Subcutaneous adipose tissue (tissue), 4 donors: Measurements from ENCODE around the gene EXOG. TPM values are rescaled to one million over a fixed set of nuclear protein-coding genes. Genes with fewer than 3 reads are reported as not detected.

Source experiments
- total RNA-seq, 4 donors: library from RNA; depleted of rRNA; stranded (reverse); fragments of >200 nt; gene quantifications; one replicate each; pipeline ENCODE4 v1.1.0, GENCODE V29; 2016
- TF ChIP-seq, protein P1 (sequence below): fragments of 450-650 bp; IDR thresholded peaks from one replicate; pipeline ENCODE4 v1.5.1; 2016; ENCODE audit warnings: low read depth, mild to moderate bottlenecking, control low read depth, antibody characterized with exemption, moderate library complexity

The EXOG gene
- total RNA-seq, 4 donors from 2014 or later: 5.9 to 8.5 (median 6.7) TPM

DNA sequence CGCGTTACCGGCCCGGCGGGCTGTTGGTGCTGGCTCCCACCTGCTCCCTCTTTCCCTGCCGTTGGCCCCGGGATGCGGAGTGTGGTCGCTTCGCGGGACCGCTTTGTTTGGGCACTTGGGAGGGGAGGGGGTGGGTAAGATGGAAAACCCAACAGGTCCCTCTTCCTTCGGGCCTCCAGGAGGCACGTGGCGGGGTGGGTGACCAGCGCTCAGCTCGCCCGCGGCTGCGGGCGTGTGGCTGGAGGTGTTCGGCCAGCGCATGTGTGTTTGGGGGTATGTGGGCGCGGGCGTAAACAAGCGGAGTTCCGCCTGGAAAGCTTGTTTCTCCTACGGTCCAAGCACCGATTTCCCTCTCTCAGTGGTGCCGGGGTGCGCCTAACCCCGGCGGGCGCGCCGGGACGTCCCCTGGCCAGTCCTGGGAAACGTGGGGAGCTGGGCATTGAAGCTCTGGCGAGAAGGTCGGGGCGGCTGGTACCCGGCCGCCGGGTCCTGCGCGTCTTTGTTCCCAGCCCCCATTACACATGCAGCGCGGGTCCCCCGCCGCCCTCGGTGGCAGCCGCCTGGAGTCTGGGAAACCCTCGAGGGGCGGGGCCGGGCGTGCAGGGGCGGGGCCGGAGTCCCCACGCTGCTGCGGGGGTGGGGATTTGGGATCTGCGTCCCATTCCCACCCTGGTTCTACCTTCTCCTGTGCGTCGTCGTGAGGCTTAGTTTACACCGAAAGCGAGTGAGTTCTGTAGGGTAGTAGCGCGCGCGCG is 41.1 kb upstream of the EXOG start:
- TF ChIP-seq, protein P1, sequence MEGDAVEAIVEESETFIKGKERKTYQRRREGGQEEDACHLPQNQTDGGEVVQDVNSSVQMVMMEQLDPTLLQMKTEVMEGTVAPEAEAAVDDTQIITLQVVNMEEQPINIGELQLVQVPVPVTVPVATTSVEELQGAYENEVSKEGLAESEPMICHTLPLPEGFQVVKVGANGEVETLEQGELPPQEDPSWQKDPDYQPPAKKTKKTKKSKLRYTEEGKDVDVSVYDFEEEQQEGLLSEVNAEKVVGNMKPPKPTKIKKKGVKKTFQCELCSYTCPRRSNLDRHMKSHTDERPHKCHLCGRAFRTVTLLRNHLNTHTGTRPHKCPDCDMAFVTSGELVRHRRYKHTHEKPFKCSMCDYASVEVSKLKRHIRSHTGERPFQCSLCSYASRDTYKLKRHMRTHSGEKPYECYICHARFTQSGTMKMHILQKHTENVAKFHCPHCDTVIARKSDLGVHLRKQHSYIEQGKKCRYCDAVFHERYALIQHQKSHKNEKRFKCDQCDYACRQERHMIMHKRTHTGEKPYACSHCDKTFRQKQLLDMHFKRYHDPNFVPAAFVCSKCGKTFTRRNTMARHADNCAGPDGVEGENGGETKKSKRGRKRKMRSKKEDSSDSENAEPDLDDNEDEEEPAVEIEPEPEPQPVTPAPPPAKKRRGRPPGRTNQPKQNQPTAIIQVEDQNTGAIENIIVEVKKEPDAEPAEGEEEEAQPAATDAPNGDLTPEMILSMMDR: no peak

DNA sequence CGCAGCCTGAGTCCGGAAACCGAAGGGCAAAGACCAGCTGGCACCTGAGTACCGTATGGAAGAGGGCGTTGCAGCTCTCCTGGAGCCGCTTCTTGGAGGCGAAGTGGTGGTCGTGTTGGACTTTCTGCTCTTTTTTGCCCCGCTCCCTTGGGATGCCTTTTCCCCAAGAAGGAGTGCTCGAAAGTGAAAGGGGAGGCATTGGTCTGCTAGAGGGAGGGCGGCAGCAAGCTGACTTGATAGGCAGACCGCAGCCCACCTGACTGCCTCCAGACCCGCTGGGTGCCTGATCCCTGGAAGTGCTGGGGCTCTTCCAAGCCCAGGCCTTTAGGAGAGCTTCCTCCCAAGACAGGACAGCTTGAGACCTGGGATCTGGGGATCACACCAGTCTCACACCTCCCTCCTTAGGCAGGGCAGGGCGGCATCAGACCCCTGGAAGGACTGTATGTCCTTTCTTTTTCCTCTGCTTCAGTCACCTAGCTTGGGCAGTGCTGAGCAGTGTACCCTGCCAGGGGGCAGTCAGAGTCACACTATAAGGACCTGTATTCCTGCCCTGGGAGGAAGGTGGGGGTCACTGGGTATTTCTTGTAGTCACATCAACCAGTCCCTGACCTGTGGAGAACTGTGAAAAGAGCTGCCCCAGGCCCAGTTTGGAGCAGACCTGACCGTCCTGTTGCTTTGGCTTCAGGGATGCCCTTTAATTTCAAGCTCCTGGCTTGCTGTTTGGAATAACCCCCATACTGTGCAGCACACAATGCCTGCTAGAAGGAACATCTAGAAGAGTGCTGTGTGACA is 40.3 kb upstream of the EXOG start:
- TF ChIP-seq, protein P1: no peak

DNA sequence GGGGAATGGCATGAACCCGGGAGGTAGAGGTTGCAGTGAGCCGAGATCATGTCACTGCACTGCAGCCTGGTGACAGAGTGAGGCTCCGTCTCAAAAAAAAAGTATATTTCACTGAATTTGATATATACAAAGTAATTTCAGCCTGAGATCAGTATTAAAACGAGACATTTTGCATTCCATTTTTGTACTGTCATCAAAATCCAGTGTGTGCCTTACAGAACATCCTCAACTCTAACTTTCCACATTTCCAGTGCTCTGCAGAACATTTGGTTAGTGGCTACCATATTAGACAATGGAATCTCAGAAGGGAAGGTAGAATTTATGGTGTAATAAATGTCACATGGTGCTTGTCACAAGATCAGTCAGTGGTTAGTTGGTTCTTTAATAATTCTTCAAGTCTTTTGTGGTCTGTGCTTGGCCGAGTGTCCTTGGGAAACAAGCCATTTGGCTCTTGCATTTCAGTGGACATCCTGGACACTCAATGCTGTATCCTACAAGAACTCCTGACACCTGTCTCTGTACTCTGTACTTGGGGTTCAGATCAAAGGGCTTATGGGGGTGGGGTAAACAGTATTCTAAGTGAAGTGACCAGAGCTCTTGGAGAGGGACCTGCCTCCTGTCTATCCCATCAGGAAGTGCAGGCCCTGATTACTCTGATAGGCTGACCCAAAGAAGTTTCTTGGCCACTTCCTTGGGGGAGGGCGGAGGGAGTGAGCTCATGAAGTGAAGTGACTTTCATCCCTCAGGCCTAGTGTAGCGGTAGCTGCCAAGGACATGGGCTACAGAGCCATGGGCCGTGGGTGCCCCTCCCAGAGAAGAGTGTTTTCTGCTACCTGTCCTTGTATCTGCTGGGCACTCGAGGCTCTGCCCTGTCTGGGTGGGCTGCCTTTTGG is 38.8 kb upstream of the EXOG start:
- TF ChIP-seq, protein P1: no peak

DNA sequence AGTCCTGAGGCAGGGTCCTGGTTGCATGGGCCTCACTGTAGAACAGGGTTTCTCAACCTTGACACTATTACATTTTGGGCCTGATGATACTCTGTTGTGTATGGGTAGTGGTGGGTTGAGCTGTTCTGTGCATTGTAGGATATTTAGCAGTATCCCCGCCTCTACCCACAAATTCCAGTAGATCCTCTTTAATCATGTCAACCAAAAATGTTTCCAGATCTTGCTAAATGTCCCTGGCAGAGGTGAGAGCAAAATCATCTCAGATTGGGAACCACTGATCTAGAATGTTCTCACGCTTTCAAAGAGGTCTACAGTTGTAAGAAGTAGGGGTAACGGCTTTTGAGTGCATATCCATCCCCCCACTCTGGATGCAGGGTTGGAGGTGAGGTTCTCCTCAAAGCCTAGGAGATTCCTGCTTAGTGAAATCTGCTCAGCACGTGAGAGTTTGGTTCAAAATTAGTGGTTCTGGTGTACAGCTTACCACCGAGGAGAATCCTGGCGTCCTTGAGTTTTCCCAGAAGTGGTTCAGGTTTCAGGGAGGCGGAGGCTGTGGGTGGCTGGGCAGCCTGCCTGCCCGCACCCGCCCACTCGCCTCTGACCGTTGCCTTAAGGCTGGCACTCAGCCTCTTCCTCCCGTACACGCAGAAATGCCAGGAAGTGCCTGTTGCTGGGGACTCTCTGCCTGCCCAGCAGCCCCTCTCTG is 37.2 kb upstream of the EXOG start:
- TF ChIP-seq, protein P1: no peak

DNA sequence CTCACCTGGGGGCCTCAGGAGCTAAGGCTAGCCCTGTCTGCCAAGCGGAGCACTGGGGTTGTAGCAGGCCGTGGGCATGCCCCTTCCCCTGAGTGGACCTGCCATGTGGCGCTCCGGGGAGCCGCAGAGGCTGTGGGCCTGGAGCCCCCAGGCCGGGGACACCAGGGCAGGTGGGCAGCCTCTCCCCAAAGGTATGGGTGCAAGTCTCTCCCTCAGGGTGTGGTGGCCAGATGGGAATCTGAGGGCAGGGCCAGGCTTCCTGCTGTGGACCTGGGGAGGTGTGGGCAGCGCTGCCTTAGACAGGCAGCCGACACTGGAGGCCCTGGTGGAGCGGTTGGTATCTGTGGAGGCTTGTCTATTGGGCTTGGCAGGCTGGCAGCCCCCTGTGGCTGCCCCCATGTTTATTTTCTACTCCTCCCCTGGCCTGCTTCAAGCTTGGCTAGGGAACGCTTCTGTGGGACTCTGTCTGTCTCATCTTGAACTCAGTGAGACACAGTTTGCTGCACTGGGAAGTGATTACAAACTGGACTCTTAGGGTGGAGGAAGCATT is 36.6 kb upstream of the EXOG start:
- TF ChIP-seq, protein P1: no peak

DNA sequence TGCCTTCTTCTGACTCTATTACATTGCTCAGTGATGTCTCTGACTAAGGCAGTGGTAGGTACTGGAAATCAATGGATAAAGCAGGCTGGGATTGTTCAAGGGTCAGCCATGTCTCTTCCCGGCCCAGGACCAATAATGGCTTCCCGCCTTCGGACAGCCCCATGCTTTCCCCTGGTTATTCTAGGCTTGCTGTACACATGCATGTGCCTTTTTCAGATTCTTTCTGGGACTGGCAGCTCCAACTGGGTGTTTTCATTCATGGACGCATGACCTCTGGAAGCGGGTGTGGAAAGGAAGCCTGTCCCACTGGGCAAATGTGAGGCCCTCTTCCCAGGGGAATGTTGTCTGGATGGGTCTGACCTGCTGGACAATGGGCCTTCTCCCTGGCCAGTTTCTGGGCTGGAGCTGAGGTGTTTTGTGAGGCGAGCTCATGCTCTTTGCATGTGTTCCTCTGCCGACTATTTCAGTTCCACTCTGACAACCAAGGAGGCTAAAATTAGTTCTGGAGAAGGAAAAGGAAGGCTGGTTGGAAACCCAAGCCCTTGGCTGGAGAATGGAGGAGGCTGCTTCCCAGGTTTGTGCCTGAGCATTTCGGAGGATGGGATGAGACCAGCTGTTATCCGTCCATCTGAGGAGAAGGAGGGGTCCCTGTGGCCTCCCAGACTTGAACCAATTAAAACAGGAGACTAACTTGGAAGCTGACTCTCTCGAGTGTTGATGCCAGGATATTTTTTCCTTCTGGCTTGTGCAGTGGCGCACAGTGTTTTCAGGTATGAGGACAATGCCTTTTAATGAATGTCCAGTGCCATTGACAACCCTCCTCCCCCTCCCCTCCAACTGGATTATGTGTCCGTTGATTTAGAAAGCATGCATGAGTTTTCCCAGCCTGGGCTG is 35.5 kb upstream of the EXOG start:
- TF ChIP-seq, protein P1: no peak
